H1 (cell line): ENCODE data around the gene FHDC1. TPM values are rescaled to one million over a fixed set of nuclear protein-coding genes. Genes with fewer than 3 reads are reported as not detected.

Experiments used
- CTCF ChIA-PET: fragments of 300-600 bp; sonication (Branson Sonifier 250); formaldehyde crosslinking; loops from one replicate; lab custom pipeline; 2021; ENCODE audit not compliant: partially characterized antibody; lab: Charles Lee
- POLR2A ChIA-PET: fragments of 300-600 bp; sonication (Branson Sonifier 250); formaldehyde crosslinking; loops from one replicate; lab custom pipeline; 2021; ENCODE audit warnings: inconsistent platforms; ENCODE audit not compliant: partially characterized antibody; lab: Charles Lee
- DNase-seq, 2 experiments: peaks; one replicate each; pipeline versions ENCODE4 v3.0.0 to v3.0.0-alpha.2; 2010 to 2022; ENCODE audit warnings: low spot score in 2 of 2, low read depth in 1 of 2, mixed read lengths in 1 of 2
- FAIRE-seq: peaks from 2 replicates; lab custom pipeline; 2011; peaks lifted over from hg19 to GRCh38; lab: Jason Lieb, UNC
- H2AFZ ChIP-seq: 2 replicates; pipeline ENCODE4 v1.8.1; 2012; ENCODE audit warnings: low read length, inconsistent platforms
- H2AK5ac ChIP-seq: 2 replicates; pipeline ENCODE4 v1.6.1; 2013; ENCODE audit warnings: low read depth, low read length
- H2BK120ac ChIP-seq: replicated peaks from 2 replicates; pipeline ENCODE3; 2013; ENCODE audit warnings: low read depth, low read length, inconsistent platforms
- H2BK12ac ChIP-seq: 2 replicates; pipeline ENCODE4 v1.6.1; 2013; ENCODE audit warnings: low read depth, low read length
- H2BK15ac ChIP-seq: 2 replicates; pipeline ENCODE4 v1.6.1; 2013; ENCODE audit warnings: low read length
- H2BK20ac ChIP-seq: 2 replicates; pipeline ENCODE4 v1.6.1; 2013; ENCODE audit warnings: low read length
- H2BK5ac ChIP-seq: 2 replicates; pipeline ENCODE4 v1.6.1; 2013; ENCODE audit warnings: low read depth, low read length
- H3K14ac ChIP-seq: 2 replicates; pipeline ENCODE4 v1.6.1; 2013; ENCODE audit warnings: inconsistent platforms; ENCODE audit not compliant: insufficient read length
- H3K18ac ChIP-seq: 2 replicates; pipeline ENCODE4 v1.6.1; 2013; ENCODE audit warnings: low read length; ENCODE audit errors: extremely low read depth
- H3K23ac ChIP-seq: 2 replicates; pipeline ENCODE4 v1.6.1; 2013; ENCODE audit warnings: inconsistent platforms; ENCODE audit not compliant: insufficient read length
- H3K23me2 ChIP-seq: 2 replicates; pipeline ENCODE4 v1.6.1; 2013; ENCODE audit warnings: low read depth, low read length
- H3K27ac ChIP-seq: 2 replicates; pipeline ENCODE4 v1.6.1; 2011; ENCODE audit warnings: low read depth, low read length, inconsistent platforms
- H3K27me3 ChIP-seq, 4 experiments: replicated peaks in 1 of 4; 1 replicate in 1 of 4; 2 replicates in 3 of 4; pipeline versions ENCODE4 v1.6.1 to v1.8.1; 2011 to 2013; ENCODE audit warnings: low read length in 3 of 4, mild to moderate bottlenecking in 3 of 4, inconsistent platforms in 2 of 4, mixed read lengths in 2 of 4, moderate library complexity in 1 of 4; ENCODE audit not compliant: control insufficient read depth in 3 of 4, insufficient read depth in 3 of 4; ENCODE audit errors: extremely low read depth in 1 of 4
- H3K36me3 ChIP-seq, 4 experiments: 2 replicates each; pipeline versions ENCODE4 v1.6.1 to v1.8.1; 2011 to 2013; ENCODE audit warnings: mild to moderate bottlenecking in 4 of 4, low read length in 3 of 4, moderate library complexity in 2 of 4, control low read depth in 1 of 4, inconsistent platforms in 1 of 4; ENCODE audit not compliant: insufficient read depth in 4 of 4, control insufficient read depth in 2 of 4
- H3K4ac ChIP-seq: replicated peaks from 2 replicates; pipeline ENCODE3; 2013; ENCODE audit warnings: low read length, low read depth, mixed read lengths, inconsistent platforms; ENCODE audit not compliant: insufficient read length
- H3K4me1 ChIP-seq, 4 experiments: replicated peaks in 1 of 4; 1 replicate in 1 of 4; 2 replicates in 3 of 4; pipeline versions ENCODE4 v1.6.1 to v1.8.1; 2011 to 2013; ENCODE audit warnings: low read length in 3 of 4, inconsistent platforms in 2 of 4, mixed read lengths in 1 of 4; ENCODE audit not compliant: insufficient read depth in 4 of 4, control insufficient read depth in 3 of 4
- H3K4me2 ChIP-seq, 2 experiments: 2 replicates each; pipeline versions ENCODE4 v1.6.1 to v1.8.1; 2011 to 2013; ENCODE audit warnings: low read depth in 2 of 2, low read length in 2 of 2, control low read depth in 1 of 2, inconsistent platforms in 1 of 2, mild to moderate bottlenecking in 1 of 2; ENCODE audit not compliant: insufficient read depth in 1 of 2
- H3K4me3 ChIP-seq, 4 experiments: fragments of 200-600, 300-600 bp in 1 of 4; sonication (generic), shearing (Covaris generic), sonication (Bioruptor Twin) in 1 of 4; 2 replicates each; pipeline versions ENCODE4 v1.5.1 to v1.8.1; 2011 to 2016; ENCODE audit warnings: low read length in 4 of 4, low read depth in 3 of 4, control low read depth in 2 of 4, inconsistent platforms in 2 of 4, mild to moderate bottlenecking in 2 of 4, mixed read lengths in 1 of 4, moderate library complexity in 1 of 4; ENCODE audit not compliant: insufficient read depth in 2 of 4; ENCODE audit errors: extremely low read depth in 1 of 4
- H3K56ac ChIP-seq: replicated peaks from 2 replicates; pipeline ENCODE3; 2013; ENCODE audit warnings: low read depth, mild to moderate bottlenecking, mixed read lengths, low read length, inconsistent platforms; ENCODE audit not compliant: insufficient read length
- H3K79me1 ChIP-seq: 2 replicates; pipeline ENCODE4 v1.6.1; 2013; ENCODE audit warnings: low read depth, low read length, control low read depth
- H3K79me2 ChIP-seq, 2 experiments: 2 replicates each; pipeline versions ENCODE4 v1.6.1 to v1.8.1; 2012 to 2013; ENCODE audit warnings: low read length in 2 of 2, mild to moderate bottlenecking in 2 of 2, inconsistent platforms in 1 of 2; ENCODE audit not compliant: insufficient read depth in 2 of 2, control insufficient read depth in 1 of 2
- H3K9ac ChIP-seq, 4 experiments: replicated peaks in 1 of 4; 1 replicate in 1 of 4; 2 replicates in 3 of 4; pipeline versions ENCODE4 v1.6.1 to v1.8.1; 2011 to 2013; ENCODE audit warnings: low read depth in 3 of 4, low read length in 3 of 4, control low read depth in 2 of 4, mild to moderate bottlenecking in 2 of 4, moderate library complexity in 2 of 4, inconsistent platforms in 1 of 4; ENCODE audit errors: extremely low read depth in 1 of 4
- H3K9me3 ChIP-seq, 2 experiments: 2 replicates each; pipeline versions ENCODE4 v1.6.1 to v1.8.1; 2012 to 2013; ENCODE audit warnings: mild to moderate bottlenecking in 2 of 2, moderate library complexity in 2 of 2, control low read depth in 1 of 2, inconsistent platforms in 1 of 2, low read depth in 1 of 2, low read length in 1 of 2, mixed read lengths in 1 of 2; ENCODE audit not compliant: insufficient read depth in 2 of 2
- H4K20me1 ChIP-seq, 2 experiments: replicated peaks in 1 of 2; 2 replicates each; pipeline versions ENCODE3 to v1.8.1; 2011 to 2013; ENCODE audit warnings: inconsistent platforms in 2 of 2, low read length in 2 of 2, mild to moderate bottlenecking in 1 of 2; ENCODE audit not compliant: insufficient read depth in 2 of 2, control insufficient read depth in 1 of 2
- H4K5ac ChIP-seq: 2 replicates; pipeline ENCODE4 v1.6.1; 2013; ENCODE audit warnings: low read length, low read depth, mixed read lengths, inconsistent platforms; ENCODE audit not compliant: insufficient read length
- H4K8ac ChIP-seq: 2 replicates; pipeline ENCODE4 v1.8.0; 2013; ENCODE audit warnings: mild to moderate bottlenecking, moderate library complexity, low read length, inconsistent platforms; ENCODE audit not compliant: insufficient read depth; ENCODE audit errors: extremely low read depth
- H4K91ac ChIP-seq: replicated peaks from 2 replicates; pipeline ENCODE3; 2013; ENCODE audit warnings: low read length, mixed read lengths, inconsistent platforms; ENCODE audit not compliant: insufficient read length
- BACH1 ChIP-seq: IDR thresholded peaks from 2 replicates; pipeline ENCODE4 v1.6.1; 2012; ENCODE audit warnings: low read length, improper control_type of control experiment
- CREB1 ChIP-seq: IDR thresholded peaks from 2 replicates; pipeline ENCODE4 v1.6.1; 2012; ENCODE audit warnings: inconsistent platforms
- CTBP2 ChIP-seq: IDR thresholded peaks from 2 replicates; pipeline ENCODE4 v1.7.0; 2011; ENCODE audit warnings: borderline replicate concordance, mild to moderate bottlenecking, moderate library complexity, mixed read lengths, low read length; ENCODE audit not compliant: insufficient read depth, insufficient read length
- EZH2 ChIP-seq: fragments of 200-600 bp; sonication (generic); IDR thresholded peaks from 2 replicates; pipeline ENCODE4 v1.7.1; 2012; ENCODE audit warnings: low read depth, mild to moderate bottlenecking, moderate library complexity, low read length, inconsistent platforms; ENCODE audit not compliant: severe bottlenecking
- RBBP5 ChIP-seq: IDR thresholded peaks from 2 replicates; pipeline ENCODE4 v1.7.1; 2012; ENCODE audit warnings: low read depth, mild to moderate bottlenecking, inconsistent platforms, low read length, moderate library complexity, borderline replicate concordance
- SIN3A ChIP-seq, 2 experiments: IDR thresholded peaks in 1 of 2; conservative IDR thresholded peaks in 1 of 2; 2 replicates each; pipeline ENCODE4 v1.6.1; 2011 to 2012; ENCODE audit warnings: low read length in 2 of 2, improper control_type of control experiment in 1 of 2, low read depth in 1 of 2, mild to moderate bottlenecking in 1 of 2
- SP2 ChIP-seq: IDR thresholded peaks from 2 replicates; pipeline ENCODE4 v1.6.1; 2012; ENCODE audit warnings: mild to moderate bottlenecking, low read length, inconsistent platforms
- SRF ChIP-seq: IDR thresholded peaks from 2 replicates; pipeline ENCODE4 v1.6.1; 2011; ENCODE audit warnings: mild to moderate bottlenecking, low read depth, low read length, moderate library complexity
- TBP ChIP-seq: IDR thresholded peaks from 2 replicates; pipeline ENCODE4 v1.6.1; 2011; ENCODE audit warnings: low read depth, low read length, improper control_type of control experiment
- TEAD4 ChIP-seq: IDR thresholded peaks from 2 replicates; pipeline ENCODE4 v1.6.1; 2012; ENCODE audit warnings: low read depth, low read length, inconsistent platforms, mixed read lengths
- WGBS, 2 experiments: shearing (Covaris generic) in 1 of 2; methylation state at CpG; one replicate each; pipeline versions ENCODE4 v1.1.6 to v1.1.7; 2013 to 2015; ENCODE audit warnings: low lambda C conversion rate in 2 of 2, mixed read lengths in 2 of 2, inconsistent platforms in 1 of 2, low coverage in 1 of 2, missing lambda C conversion rate in 1 of 2; ENCODE audit not compliant: insufficient replicate concordance in 2 of 2, insufficient coverage in 1 of 2, insufficient read length in 1 of 2; ENCODE audit errors: extremely low coverage in 1 of 2, missing lambda C conversion rate in 1 of 2; 5-methylcytosine and 5-hydroxymethylcytosine counted together
- polyA plus RNA-seq, 7 experiments: library from polyadenylated mRNA; depleted of rRNA in 3 of 7; stranded (reverse) in 5 of 7; unstranded in 2 of 7; fragments of >200 nt in 5 of 7; fragments of 200-250 nt in 2 of 7; gene quantifications; 1 replicate in 5 of 7; 2 replicates in 1 of 7; 4 replicates in 1 of 7; pipeline versions ENCODE4 v1.2.1 to v1.2.3, GENCODE V29; 2011 to 2013; ENCODE audit warnings: missing spikeins in 2 of 7, mixed read lengths in 2 of 7
- total RNA-seq: library from RNA; stranded (reverse); fragmentation: NEBNext Ultra II Directional; extraction: Animal tissue kit (Norgen Biotek cat#: 25700); gene quantifications from 2 replicates; pipeline ENCODE4 v1.2.1, GENCODE V29; 2021
- TF ChIP-seq, protein P1 (sequence below): IDR thresholded peaks from 2 replicates; pipeline ENCODE4 v1.6.1; 2012; ENCODE audit warnings: low read length, inconsistent platforms
- TF ChIP-seq, protein P2 (sequence below): IDR thresholded peaks from 2 replicates; pipeline ENCODE4 v1.6.1; 2012; ENCODE audit warnings: inconsistent platforms

The FHDC1 gene
- total and polyA plus RNA-seq, 2 of the 8 experiments (the other 6 are each of a cell fraction or from before 2014, with no cell fraction given): 6.4 to 28.6 TPM

DNA sequence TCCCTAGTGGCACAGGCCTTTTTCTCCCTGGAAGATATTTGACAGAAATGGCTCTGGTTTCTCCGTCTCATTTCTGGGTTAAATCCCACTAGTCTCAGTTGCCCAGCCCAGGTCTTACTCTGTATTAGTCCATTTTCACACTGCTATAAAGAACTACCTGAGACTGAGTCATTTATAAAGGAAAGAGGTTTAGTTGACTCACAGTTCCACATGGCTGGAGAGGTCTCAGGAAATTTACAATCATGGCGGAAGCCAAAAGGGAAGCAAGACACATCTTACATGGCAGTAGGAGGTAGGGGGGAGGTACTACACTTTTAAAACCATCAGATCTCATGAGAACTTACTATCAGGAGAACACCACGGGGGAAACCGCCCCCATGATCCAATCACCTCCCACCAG is 81.9 kb downstream of the FHDC1 start:
- Histone ChIP-seq H3K27me3 (no peaks in the 10 kb centered on the region; a peak in 1 of 7 replicates), H3K4ac (no peak overlapping the region), H3K4me2 (no peak overlapping the region), H3K4me3 (no peak overlapping the region), H3K79me2 (no peaks in the 10 kb centered on the region), H3K56ac (no peak overlapping the region), H2BK120ac (no peak overlapping the region), H4K5ac (no peak overlapping the region), H3K27ac (no peak overlapping the region), H3K23me2 (no peaks in the 10 kb centered on the region), H3K9ac (no peak overlapping the region), H2BK15ac (no peak overlapping the region), H2AFZ (no peak overlapping the region), H3K4me1 (peaks cover 2 to 6% (median 2%) of the 10 kb centered on the region in 4 experiments; a peak in 5 of 7 replicates), H4K20me1 (no peaks in the 10 kb centered on the region), H3K23ac (no peak overlapping the region), H3K14ac (no peak overlapping the region), H3K79me1 (no peaks in the 10 kb centered on the region), H4K91ac (no peak overlapping the region), H2BK5ac (no peak overlapping the region), H3K18ac (no peak overlapping the region), H2BK12ac (no peak overlapping the region), H2AK5ac (no peak overlapping the region), H4K8ac (no peak overlapping the region), H2BK20ac (no peak overlapping the region), H3K9me3 (no peaks in the 10 kb centered on the region), H3K36me3 (no peaks in the 10 kb centered on the region)
- WGBS, 2 experiments: 89% methylated on average over 4 of the region's 4 CpGs; no CpG with 5 or more reads in 1 of the 2 experiments
- DNase-seq (no peak), FAIRE-seq (no peak)
- CTCF ChIA-PET: interaction anchor here (0.9 kb wide), 1 partner anchor 69 kb away, joined by 4 read pairs; no protein-coding TSS in a partner anchor
- POLR2A ChIA-PET: no interaction called here
- TF ChIP-seq TBP (no peak), SRF (no peak), RBBP5 (no peak), CREB1 (no peak), BACH1 (no peak), SIN3A (conservative IDR thresholded peaks at IDR 0.05 in 1 of 2, IDR thresholded peaks at IDR 0.05 in 1 of 2; ENCODE audit: low read depth in 1 of 2, low read length in 2 of 2) (no peak), CTBP2 (no peak), TEAD4 (no peak), EZH2 (no peak), SP2 (no peak)
- TF ChIP-seq, protein P1, sequence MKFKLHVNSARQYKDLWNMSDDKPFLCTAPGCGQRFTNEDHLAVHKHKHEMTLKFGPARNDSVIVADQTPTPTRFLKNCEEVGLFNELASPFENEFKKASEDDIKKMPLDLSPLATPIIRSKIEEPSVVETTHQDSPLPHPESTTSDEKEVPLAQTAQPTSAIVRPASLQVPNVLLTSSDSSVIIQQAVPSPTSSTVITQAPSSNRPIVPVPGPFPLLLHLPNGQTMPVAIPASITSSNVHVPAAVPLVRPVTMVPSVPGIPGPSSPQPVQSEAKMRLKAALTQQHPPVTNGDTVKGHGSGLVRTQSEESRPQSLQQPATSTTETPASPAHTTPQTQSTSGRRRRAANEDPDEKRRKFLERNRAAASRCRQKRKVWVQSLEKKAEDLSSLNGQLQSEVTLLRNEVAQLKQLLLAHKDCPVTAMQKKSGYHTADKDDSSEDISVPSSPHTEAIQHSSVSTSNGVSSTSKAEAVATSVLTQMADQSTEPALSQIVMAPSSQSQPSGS: no peak
- TF ChIP-seq, protein P2, sequence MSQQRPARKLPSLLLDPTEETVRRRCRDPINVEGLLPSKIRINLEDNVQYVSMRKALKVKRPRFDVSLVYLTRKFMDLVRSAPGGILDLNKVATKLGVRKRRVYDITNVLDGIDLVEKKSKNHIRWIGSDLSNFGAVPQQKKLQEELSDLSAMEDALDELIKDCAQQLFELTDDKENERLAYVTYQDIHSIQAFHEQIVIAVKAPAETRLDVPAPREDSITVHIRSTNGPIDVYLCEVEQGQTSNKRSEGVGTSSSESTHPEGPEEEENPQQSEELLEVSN: no peak
